Activated T-cell treated with anti-CD3 and anti-CD28 coated beads, Interleukin-2, amount 50 U/mL, for 48 hours (primary cell): ENCODE measurements around the gene RABIF.
A peak's percentile ranks its signal among the peaks of the same experiment; 100 is the strongest.

Source experiments
- DNase-seq, 2 experiments: peaks; one replicate each; pipeline ENCODE4 v3.0.0-alpha.2; 2020

The RABIF gene

GRCh38 chr1:202871367-202871766, 17.6 kb downstream of the RABIF start:
- DNase-seq, result no peak

GRCh38 chr1:202862679-202863560, 26.0 kb downstream of the RABIF start:
- no peak for DNase-seq

GRCh38 chr1:202861420-202862132, 27.4 kb downstream of the RABIF start:
- peak; percentile 60 to 71 for DNase-seq

- DNase-seq, result peak; percentile 49 to 59
These were observed 28.1 kb downstream of the RABIF start for GRCh38 chr1:202860744-202861419.

- DNase-seq, result no peak
These were observed 30.0 kb downstream of the RABIF start for GRCh38 chr1:202858789-202859414.

- DNase-seq, result no peak
These were observed 30.6 kb downstream of the RABIF start for GRCh38 chr1:202858331-202858730.

GRCh38 chr1:202857136-202857610, 31.8 kb downstream of the RABIF start:
- no peak for DNase-seq

GRCh38 chr1:202856014-202856413, 32.9 kb downstream of the RABIF start:
- DNase-seq, result no peak

- DNase-seq, result no peak
These were observed 34.2 kb downstream of the RABIF start for GRCh38 chr1:202854787-202855186.

- peak; percentile 58 to 62 for DNase-seq
These were observed 36.6 kb downstream of the RABIF start for GRCh38 chr1:202852163-202852904.

- no peak for DNase-seq
These were observed 38.2 kb downstream of the RABIF start for GRCh38 chr1:202850593-202851362.

GRCh38 chr1:202848191-202848542, 40.8 kb downstream of the RABIF start:
- DNase-seq, result no peak

GRCh38 chr1:202844935-202845334, 44.0 kb downstream of the RABIF start:
- no peak for DNase-seq

- DNase-seq, result no peak
These were observed 44.7 kb downstream of the RABIF start for GRCh38 chr1:202844259-202844658.

GRCh38 chr1:202843081-202843480, 45.9 kb downstream of the RABIF start:
- no peak for DNase-seq

GRCh38 chr1:202837746-202838262, 51.1 kb downstream of the RABIF start:
- no peak for DNase-seq

GRCh38 chr1:202836623-202837403, 52.1 kb downstream of the RABIF start:
- DNase-seq, result no peak

GRCh38 chr1:202835548-202836072, 53.3 kb downstream of the RABIF start:
- DNase-seq, result peak in 1 of 2 experiments; percentile 42

- DNase-seq, result peak; percentile 35 to 60
These were observed 54.0 kb downstream of the RABIF start for GRCh38 chr1:202834771-202835547.
